ENCODE data around the gene PTGDR2. TPM values are rescaled to one million over a fixed set of nuclear protein-coding genes. Genes with fewer than 3 reads are reported as not detected.

Gene PTGDR2
- total RNA-seq, 4 donors from 2014 or later: 0.31 to 2.7 (median 0.85) TPM; not detected in 1

- no peaks in the 10 kb centered on the region for H3K4me1 ChIP-seq
- H3K9me3 ChIP-seq: no peaks in the 10 kb centered on the region
- H3K27me3 ChIP-seq: no peaks in the 10 kb centered on the region
- no peak for DNase-seq
- H3K4me3 ChIP-seq: no peak overlapping the region
- TF ChIP-seq CTCF (IDR thresholded peaks at IDR 0.05) (no peak), POLR2A (IDR thresholded peaks at IDR 0.05) (no peak)
- no peaks in the 10 kb centered on the region for H3K36me3 ChIP-seq
- intact Hi-C loops (cut with DNase I): no loop called here
- H3K27ac ChIP-seq: no peak overlapping the region
- WGBS, 2 donors: 73 to 80% methylated on average over 2 of the region's 4 CpGs
Observed at GRCh38 chr11:60858731-60859464, 3.1 kb upstream of the PTGDR2 start.

GRCh38 chr11:60858236-60858635 is 2.5 kb upstream of the PTGDR2 start:
- no peak overlapping the region for H3K27ac ChIP-seq
- intact Hi-C loops (cut with DNase I): no loop called here
- no peak for TF ChIP-seq CTCF (IDR thresholded peaks at IDR 0.05)
- TF ChIP-seq POLR2A (IDR thresholded peaks at IDR 0.05): no peak
- WGBS, 2 donors: 68 to 75% methylated on average over 6 to 8 of the region's 8 CpGs
- DNase-seq: no peak
- H3K27me3 ChIP-seq: no peaks in the 10 kb centered on the region
- H3K4me3 ChIP-seq: no peak overlapping the region
- H3K36me3 ChIP-seq: peaks cover 0 to 3% (median 0%) of the 10 kb centered on the region in 3 donors
- H3K9me3 ChIP-seq: no peaks in the 10 kb centered on the region
- no peaks in the 10 kb centered on the region for H3K4me1 ChIP-seq

- intact Hi-C loops (cut with DNase I): no loop called here
- 53 to 67% methylated on average over 1 to 2 of the region's 5 CpGs for WGBS, 2 donors
- no peaks in the 10 kb centered on the region for H3K9me3 ChIP-seq
Observed at GRCh38 chr11:60857378-60858232, 1.9 kb upstream of the PTGDR2 start.

GRCh38 chr11:60854847-60855725 is 664 bp downstream of the PTGDR2 start:
- Histone ChIP-seq H3K4me1 (no peaks in the 10 kb centered on the region), H3K4me3 (peak overlapping the region in 1 of 4 donors; percentile 14)
- WGBS, 2 donors: 54 to 56% methylated on average over 5 to 6 of the region's 8 CpGs

More at GRCh38 chr11:60857378-60858232, 1.9 kb upstream of the PTGDR2 start:
- no peaks in the 10 kb centered on the region for H3K4me1 ChIP-seq
- H3K4me3 ChIP-seq: no peak overlapping the region
- H3K36me3 ChIP-seq: peaks cover 0 to 9% (median 0%) of the 10 kb centered on the region in 3 donors
- no peak for DNase-seq
- H3K27ac ChIP-seq: no peak overlapping the region
- H3K27me3 ChIP-seq: no peaks in the 10 kb centered on the region
- TF ChIP-seq POLR2A (IDR thresholded peaks at IDR 0.05) (no peak), CTCF (IDR thresholded peaks at IDR 0.05) (no peak)

More at GRCh38 chr11:60854847-60855725, 664 bp downstream of the PTGDR2 start:
- TF ChIP-seq CTCF (IDR thresholded peaks at IDR 0.05) (no peak), POLR2A (IDR thresholded peaks at IDR 0.05) (no peak)
- DNase-seq: no peak
- H3K27me3 ChIP-seq: no peaks in the 10 kb centered on the region
- intact Hi-C loops (cut with DNase I): no loop called here
- H3K36me3 ChIP-seq: peaks cover 7 to 34% (median 15%) of the 10 kb centered on the region in 3 donors
- no peak overlapping the region for H3K27ac ChIP-seq
- H3K9me3 ChIP-seq: no peaks in the 10 kb centered on the region

All from esophagus squamous epithelium (tissue), 5 donors.